Measurements from ENCODE around the gene APBA1. TPM values are rescaled to one million over a fixed set of nuclear protein-coding genes. Genes with fewer than 3 reads are reported as not detected.

Gene APBA1
- total RNA-seq, result 12.9 and 16.0 TPM in 2 replicates

GRCh38 chr9:69671879-69672595 is at the start of gene APBA1:
TSS of gene APBA1 (minus strand) at chr9:69672371.

Other genes with a start within 250 kb of the APBA1 start
- 20.9 and 31.0 TPM in 2 replicates for gene PTAR1, start 87.6 kb upstream of the APBA1 start, total RNA-seq
- gene CFAP95, start 148.4 kb upstream of the APBA1 start, total RNA-seq, result 0.27 TPM in 1 of 2 replicates, not detected in the other

Data from mammary microvascular endothelial cell (primary cell).